Activated T-helper 2 cell treated with anti-CD3 and anti-CD28 coated beads, Interferon-gamma antibody, Interleukin-2, Interleukin-4, amounts not matched to agents 10 μg/mL and 5 μg/mL and 100 μg/mL, durations not matched to agents 14 hours and 24 hours and 36 hours (primary cell): ENCODE results near the gene MINPP1. TPM values are rescaled to one million over a fixed set of nuclear protein-coding genes. Genes with fewer than 3 reads are reported as not detected.

Source experiments
- DNase-seq: peaks from one replicate; pipeline ENCODE4 v3.0.0; 2021; ENCODE audit warnings: low spot score
- H3K27ac Mint-ChIP-seq: one replicate; pipeline ENCODE4 v1.8.0; 2021; ENCODE audit warnings: mixed read lengths
- H3K27me3 Mint-ChIP-seq: one replicate; pipeline ENCODE4 v1.8.0; 2021; ENCODE audit warnings: low read depth, mixed read lengths
- H3K36me3 Mint-ChIP-seq: one replicate; pipeline ENCODE4 v1.8.0; 2021; ENCODE audit warnings: low read depth, mixed read lengths
- H3K4me1 Mint-ChIP-seq: one replicate; pipeline ENCODE4 v1.8.0; 2021; ENCODE audit warnings: low read depth, mixed read lengths
- H3K4me3 Mint-ChIP-seq: one replicate; pipeline ENCODE4 v1.8.0; 2021; ENCODE audit warnings: low read depth, mild to moderate bottlenecking, moderate library complexity, mixed read lengths
- H3K9me3 Mint-ChIP-seq: one replicate; pipeline ENCODE4 v1.8.0; 2021; ENCODE audit warnings: mixed read lengths
- intact Hi-C: fragments of 100-400 bp; cut with micrococcal nuclease; formaldehyde crosslinking; loops from one replicate; pipeline ENCODE4 v1.15.1; 2023
- total RNA-seq: library from RNA; stranded (reverse); gene quantifications from 2 replicates; pipeline ENCODE4 v1.2.3, GENCODE V29; 2022

MINPP1 gene
- total RNA-seq, 1 donor from 2014 or later, result 14.1 TPM

DNA sequence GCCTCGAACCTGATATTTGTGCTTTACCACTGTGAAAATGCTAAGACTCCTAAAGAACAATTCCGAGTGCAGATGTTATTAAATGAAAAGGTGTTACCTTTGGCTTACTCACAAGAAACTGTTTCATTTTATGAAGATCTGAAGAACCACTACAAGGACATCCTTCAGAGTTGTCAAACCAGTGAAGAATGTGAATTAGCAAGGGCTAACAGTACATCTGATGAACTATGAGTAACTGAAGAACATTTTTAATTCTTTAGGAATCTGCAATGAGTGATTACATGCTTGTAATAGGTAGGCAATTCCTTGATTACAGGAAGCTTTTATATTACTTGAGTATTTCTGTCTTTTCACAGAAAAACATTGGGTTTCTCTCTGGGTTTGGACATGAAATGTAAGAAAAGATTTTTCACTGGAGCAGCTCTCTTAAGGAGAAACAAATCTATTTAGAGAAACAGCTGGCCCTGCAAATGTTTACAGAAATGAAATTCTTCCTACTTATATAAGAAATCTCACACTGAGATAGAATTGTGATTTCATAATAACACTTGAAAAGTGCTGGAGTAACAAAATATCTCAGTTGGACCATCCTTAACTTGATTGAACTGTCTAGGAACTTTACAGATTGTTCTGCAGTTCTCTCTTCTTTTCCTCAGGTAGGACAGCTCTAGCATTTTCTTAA, 47.7 kb downstream of the MINPP1 start:
- no peak overlapping the region for H3K27ac Mint-ChIP-seq
- DNase-seq, result no peak
- no peak overlapping the region for H3K4me3 Mint-ChIP-seq
- no peaks in the 10 kb centered on the region for H3K9me3 Mint-ChIP-seq
- H3K36me3 Mint-ChIP-seq, result peaks cover 18% of the 10 kb centered on the region
- H3K27me3 Mint-ChIP-seq, result peaks cover 4% of the 10 kb centered on the region
- H3K4me1 Mint-ChIP-seq, result peaks cover 9% of the 10 kb centered on the region
- intact Hi-C loops, result no loop called here

DNA sequence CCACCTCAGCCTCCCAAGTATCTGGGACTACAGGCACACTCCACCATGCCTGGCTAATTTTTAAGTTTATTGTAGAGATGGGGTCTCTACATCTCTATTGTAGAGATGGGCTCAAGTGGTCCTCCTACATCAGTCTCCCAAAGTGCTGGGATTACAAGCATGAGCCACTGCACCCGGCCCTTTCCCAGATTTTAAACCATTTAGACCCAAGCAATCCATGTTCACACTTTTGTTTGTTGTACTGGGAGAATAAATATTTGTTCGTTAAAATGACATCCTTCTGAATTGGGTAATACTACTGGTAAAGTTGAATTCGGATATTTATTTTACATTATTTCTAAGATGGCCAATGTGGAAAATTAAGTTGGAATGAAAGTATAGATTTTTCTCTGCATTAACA, 52.7 kb downstream of the MINPP1 start:
- intact Hi-C loops, result no loop called here
- no peak overlapping the region for H3K4me3 Mint-ChIP-seq

DNA sequence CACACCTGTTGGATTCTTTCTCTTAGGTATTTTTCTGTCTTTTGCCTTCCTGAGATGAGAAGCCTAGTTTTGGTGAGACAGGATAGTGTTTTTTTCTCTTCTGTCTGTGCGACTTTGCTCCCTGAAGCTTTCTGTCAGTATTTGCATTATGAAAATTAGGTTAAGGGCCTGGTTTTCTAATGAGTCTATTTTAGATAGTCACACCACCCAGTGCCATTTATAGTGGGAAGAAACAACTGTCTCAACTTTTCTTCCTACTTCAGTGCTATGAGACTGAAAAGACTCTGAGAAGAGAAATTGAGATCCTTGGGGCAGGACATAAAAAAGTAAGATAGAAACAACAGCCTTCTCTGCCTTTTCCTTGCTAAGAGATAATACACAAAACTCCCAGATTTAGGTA, 53.6 kb downstream of the MINPP1 start:
- H3K9me3 Mint-ChIP-seq, result peaks cover 8% of the 10 kb centered on the region
- H3K36me3 Mint-ChIP-seq, result peaks cover 9% of the 10 kb centered on the region
- H3K27me3 Mint-ChIP-seq, result peaks cover 5% of the 10 kb centered on the region
- H3K4me3 Mint-ChIP-seq, result no peak overlapping the region
- H3K27ac Mint-ChIP-seq, result no peak overlapping the region
- peaks cover 2% of the 10 kb centered on the region for H3K4me1 Mint-ChIP-seq
- DNase-seq, result no peak
- intact Hi-C loops, result no loop called here

More for the DNA sequence above, 52.7 kb downstream of the MINPP1 start:
- no peak for DNase-seq
- H3K36me3 Mint-ChIP-seq, result peaks cover 14% of the 10 kb centered on the region
- H3K9me3 Mint-ChIP-seq, result peaks cover 1% of the 10 kb centered on the region
- peaks cover 2% of the 10 kb centered on the region for H3K4me1 Mint-ChIP-seq
- peaks cover 6% of the 10 kb centered on the region for H3K27me3 Mint-ChIP-seq
- H3K27ac Mint-ChIP-seq, result no peak overlapping the region

DNA sequence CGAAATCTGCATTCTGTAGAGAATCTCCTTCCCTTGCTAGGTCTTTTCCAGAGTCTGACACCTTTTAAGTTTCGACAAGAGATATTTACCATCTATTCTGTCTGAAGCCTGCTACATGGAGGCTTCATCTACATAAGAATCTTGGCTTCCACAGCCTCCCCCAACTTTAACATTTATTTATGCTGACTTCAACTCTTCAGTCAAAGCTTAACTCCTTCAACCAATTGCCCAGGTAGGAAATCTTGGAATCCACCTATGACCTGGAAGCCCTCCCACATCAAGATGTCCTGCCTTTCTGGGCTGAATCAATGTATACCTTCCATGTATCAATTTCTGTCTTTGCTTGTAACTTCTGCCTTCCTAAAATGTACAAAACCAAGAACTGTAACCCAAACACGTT, 54.7 kb downstream of the MINPP1 start:
- peaks cover 4% of the 10 kb centered on the region for H3K36me3 Mint-ChIP-seq
- no peak overlapping the region for H3K27ac Mint-ChIP-seq
- H3K4me1 Mint-ChIP-seq, result peaks cover 2% of the 10 kb centered on the region
- H3K27me3 Mint-ChIP-seq, result peaks cover 5% of the 10 kb centered on the region
- H3K9me3 Mint-ChIP-seq, result peaks cover 11% of the 10 kb centered on the region
- DNase-seq, result no peak
- intact Hi-C loops, result no loop called here
- no peak overlapping the region for H3K4me3 Mint-ChIP-seq

DNA sequence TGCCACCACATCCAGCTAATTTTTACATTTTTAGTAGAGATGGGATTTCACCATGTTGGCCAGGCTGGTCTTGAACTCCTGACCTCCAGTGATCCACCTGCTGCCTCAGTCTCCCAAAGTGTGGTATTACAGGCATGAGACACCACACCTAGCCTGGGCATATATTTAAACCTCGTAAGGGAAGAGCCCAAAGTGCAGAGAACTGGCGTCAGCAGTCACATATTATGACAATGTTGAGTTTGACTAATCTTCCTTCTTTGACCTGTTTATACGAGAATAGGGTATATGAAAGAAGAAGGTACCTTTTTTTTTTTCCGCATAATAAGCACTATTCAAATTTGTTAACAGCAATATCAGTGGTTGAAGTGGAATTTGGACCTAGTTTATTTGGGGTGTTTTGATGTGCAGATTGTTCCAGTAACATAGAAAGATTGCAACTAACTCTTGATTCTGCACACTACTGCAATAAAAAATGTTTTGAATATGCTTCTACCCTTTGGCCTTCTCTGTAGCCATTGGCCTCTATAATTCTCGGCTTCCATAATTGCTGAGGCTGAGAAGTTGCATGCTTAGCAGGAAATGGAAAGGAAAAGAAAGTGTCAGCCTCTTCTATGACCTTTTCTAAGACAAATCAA, 55.9 kb downstream of the MINPP1 start:
- intact Hi-C loops, result no loop called here
- DNase-seq, result no peak
- H3K4me3 Mint-ChIP-seq, result no peak overlapping the region
- no peaks in the 10 kb centered on the region for H3K36me3 Mint-ChIP-seq
- H3K4me1 Mint-ChIP-seq, result no peaks in the 10 kb centered on the region
- H3K27me3 Mint-ChIP-seq, result peaks cover 4% of the 10 kb centered on the region
- peaks cover 13% of the 10 kb centered on the region for H3K9me3 Mint-ChIP-seq
- no peak overlapping the region for H3K27ac Mint-ChIP-seq

DNA sequence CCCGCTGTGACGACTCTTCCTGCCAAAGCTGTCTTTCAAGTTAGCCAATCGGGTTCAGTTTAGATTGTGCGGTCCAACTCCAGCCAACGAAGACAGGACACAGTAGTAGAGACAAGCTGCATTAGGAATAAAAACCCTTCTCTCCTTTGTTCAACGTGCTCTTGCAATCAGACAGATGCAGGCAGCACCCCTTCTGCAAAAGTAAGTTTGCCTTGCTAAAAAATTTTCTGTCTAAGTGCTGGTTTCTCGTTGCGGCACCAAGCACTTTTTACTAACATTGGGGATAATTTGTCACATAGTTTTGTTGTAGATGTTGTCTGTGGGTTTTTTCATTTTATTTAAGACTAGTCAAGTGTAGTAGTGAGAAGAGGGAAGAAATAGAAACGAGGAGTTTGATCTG, 58.1 kb downstream of the MINPP1 start:
- peaks cover 18% of the 10 kb centered on the region for H3K9me3 Mint-ChIP-seq
- H3K27ac Mint-ChIP-seq, result no peak overlapping the region
- no peak overlapping the region for H3K4me3 Mint-ChIP-seq
- DNase-seq, result no peak
- intact Hi-C loops, result no loop called here
- H3K4me1 Mint-ChIP-seq, result no peaks in the 10 kb centered on the region
- no peaks in the 10 kb centered on the region for H3K36me3 Mint-ChIP-seq
- H3K27me3 Mint-ChIP-seq, result peaks cover 12% of the 10 kb centered on the region

DNA sequence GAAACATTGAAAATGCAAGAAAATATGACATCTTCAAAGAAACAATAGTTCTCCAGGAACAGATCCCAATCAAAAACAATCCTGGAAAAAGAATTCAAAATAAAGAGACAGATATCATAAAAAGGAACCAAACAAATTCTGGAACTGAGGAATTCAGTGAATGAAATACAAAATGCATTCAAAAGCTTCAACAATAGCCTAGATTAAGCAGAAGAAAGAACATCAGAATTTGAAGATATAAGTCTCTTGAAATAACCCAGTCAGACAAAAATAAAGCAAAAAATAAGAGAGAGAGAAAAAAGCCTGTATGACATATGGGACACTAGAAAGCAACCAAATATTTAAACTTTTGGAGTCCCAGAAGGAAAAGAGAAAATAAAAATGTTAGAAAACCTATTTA, 60.3 kb downstream of the MINPP1 start:
- H3K4me1 Mint-ChIP-seq, result no peaks in the 10 kb centered on the region
- H3K4me3 Mint-ChIP-seq, result no peak overlapping the region
- peaks cover 18% of the 10 kb centered on the region for H3K9me3 Mint-ChIP-seq
- no peak for DNase-seq
- no peaks in the 10 kb centered on the region for H3K36me3 Mint-ChIP-seq
- H3K27ac Mint-ChIP-seq, result no peak overlapping the region
- intact Hi-C loops, result no loop called here
- H3K27me3 Mint-ChIP-seq, result peaks cover 17% of the 10 kb centered on the region

DNA sequence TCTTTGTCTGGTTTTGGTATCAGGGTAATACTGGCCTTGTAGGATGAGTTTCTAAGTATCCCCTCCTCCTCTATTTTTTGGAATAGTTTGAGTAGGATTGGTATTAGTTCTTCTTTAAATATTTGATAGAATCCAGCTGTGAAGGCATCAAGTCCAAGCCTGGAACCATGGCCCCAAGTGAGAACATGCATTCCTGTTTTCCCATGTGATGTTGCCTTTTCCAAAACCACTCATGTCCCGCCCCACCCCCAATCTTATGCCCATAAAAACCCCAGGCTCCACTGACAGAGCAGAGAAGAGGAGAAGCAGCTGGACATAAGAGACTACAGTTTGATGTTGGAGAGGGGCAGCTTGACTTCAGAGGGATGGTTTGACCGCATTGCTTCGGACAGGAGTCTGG, 71.2 kb downstream of the MINPP1 start:
- H3K36me3 Mint-ChIP-seq, result no peaks in the 10 kb centered on the region
- H3K4me3 Mint-ChIP-seq, result no peak overlapping the region
- H3K27ac Mint-ChIP-seq, result no peak overlapping the region
- no peaks in the 10 kb centered on the region for H3K9me3 Mint-ChIP-seq
- H3K4me1 Mint-ChIP-seq, result no peaks in the 10 kb centered on the region
- peaks cover 28% of the 10 kb centered on the region for H3K27me3 Mint-ChIP-seq
- intact Hi-C loops, result no loop called here
- DNase-seq, result no peak

DNA sequence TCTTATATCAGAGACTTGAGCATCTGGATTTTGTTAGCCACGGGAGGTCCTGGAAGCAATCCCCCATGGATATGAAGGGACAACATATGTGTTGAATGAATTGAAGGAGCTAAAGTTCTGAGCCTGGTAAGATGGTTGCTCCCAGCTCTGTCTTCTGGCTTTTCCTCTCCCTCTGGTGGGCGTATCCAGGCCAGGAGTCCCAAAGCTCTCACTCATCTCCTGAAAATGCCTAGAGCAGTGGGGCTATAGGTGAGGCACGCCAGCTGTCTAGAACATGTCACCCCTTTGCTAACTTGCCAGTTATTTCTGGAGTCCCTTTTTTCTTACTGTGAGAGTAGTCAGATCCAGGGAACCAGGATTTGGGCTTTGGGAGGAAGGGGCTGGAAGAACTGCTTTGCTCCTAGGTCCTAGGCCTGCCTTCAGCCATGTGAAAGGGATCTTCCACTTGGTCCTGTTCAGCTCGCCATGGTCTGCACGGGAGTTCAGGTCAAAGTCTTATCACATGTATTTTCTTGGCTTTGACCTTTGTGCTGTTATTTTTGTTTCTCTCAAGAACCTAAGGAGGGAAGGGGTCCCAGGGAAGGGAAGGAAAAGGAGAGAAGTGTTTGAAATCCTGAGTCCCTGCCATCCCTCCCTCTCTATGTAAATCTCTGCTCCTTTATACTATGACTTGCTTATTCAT, 73.6 kb downstream of the MINPP1 start:
- H3K36me3 Mint-ChIP-seq, result no peaks in the 10 kb centered on the region
- no peak for DNase-seq
- intact Hi-C loops, result no loop called here
- H3K9me3 Mint-ChIP-seq, result no peaks in the 10 kb centered on the region
- H3K27me3 Mint-ChIP-seq, result peaks cover 24% of the 10 kb centered on the region
- no peak overlapping the region for H3K27ac Mint-ChIP-seq
- H3K4me3 Mint-ChIP-seq, result no peak overlapping the region
- no peaks in the 10 kb centered on the region for H3K4me1 Mint-ChIP-seq

DNA sequence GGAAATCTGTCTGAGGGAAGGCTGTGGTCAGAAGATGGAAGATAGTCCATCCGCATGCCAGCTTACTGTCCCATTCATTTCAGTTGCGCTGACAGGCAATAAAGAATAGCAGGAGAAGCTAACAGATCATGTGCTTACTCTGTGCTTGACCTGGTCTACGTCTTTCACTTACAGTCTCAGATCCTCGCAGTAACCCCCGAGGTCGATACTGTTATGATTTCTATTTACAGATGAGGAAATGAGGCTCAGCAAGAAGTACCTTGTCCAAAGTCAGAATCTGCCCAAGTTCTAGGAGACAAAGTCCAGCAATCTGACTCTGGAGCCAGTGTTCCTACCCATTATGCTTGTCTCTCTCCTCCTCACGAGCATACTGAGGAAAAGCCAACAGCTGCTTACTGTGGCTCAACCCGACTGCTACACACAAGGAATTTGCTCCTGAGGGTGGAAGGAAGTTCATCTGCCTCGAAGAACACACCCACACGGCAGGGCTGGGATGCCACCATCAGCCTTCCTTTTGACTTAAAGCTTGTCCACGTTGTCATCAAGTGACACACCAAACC, 74.2 kb downstream of the MINPP1 start:
- intact Hi-C loops, result no loop called here
- H3K27ac Mint-ChIP-seq, result no peak overlapping the region

DNA sequence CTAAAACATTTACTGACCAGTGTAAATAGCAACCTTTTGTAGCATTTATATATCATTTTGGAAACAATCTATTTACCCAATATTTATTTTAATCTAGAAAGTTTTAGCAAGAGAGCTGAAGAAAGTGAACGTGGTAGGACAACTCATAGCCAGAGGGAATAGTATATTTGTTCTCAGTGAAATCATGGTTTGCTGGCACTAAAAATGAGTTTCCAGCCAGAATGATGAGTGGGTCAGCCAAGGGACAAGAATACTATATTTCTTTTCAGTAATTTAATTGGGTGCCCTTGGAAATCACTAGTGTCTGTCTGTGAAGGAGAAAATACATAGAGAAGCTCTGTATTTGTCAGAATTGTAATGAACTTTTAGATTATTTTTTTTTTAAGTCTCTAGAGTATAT, 74.9 kb downstream of the MINPP1 start:
- Mint-ChIP-seq H3K36me3 (no peaks in the 10 kb centered on the region), H3K4me3 (no peak overlapping the region), H3K27me3 (peaks cover 20% of the 10 kb centered on the region), H3K27ac (no peak overlapping the region), H3K9me3 (no peaks in the 10 kb centered on the region), H3K4me1 (no peaks in the 10 kb centered on the region)
- intact Hi-C loops, result no loop called here
- no peak for DNase-seq

More for the DNA sequence above, 74.2 kb downstream of the MINPP1 start:
- Mint-ChIP-seq H3K4me1 (no peaks in the 10 kb centered on the region), H3K9me3 (no peaks in the 10 kb centered on the region), H3K27me3 (peaks cover 23% of the 10 kb centered on the region), H3K36me3 (no peaks in the 10 kb centered on the region), H3K4me3 (no peak overlapping the region)
- DNase-seq, result no peak

DNA sequence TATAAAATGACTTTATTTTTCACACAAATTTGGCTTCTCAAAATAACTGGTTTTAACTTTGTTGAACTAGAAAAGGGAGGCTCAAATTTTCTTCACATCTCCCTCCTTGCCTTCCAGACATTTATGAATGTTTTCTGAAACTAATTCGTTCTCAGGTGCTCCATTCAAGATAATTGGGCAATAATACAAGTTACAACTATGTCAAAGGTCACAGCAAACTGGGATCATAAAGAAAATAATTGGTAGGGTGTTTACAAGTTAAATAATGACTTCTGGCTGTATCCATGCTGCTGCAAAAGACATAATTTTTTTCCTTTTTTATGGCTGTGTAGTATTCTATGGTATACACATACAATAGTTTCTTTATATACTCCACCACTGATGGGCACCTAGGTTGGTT, 75.3 kb downstream of the MINPP1 start:
- H3K4me3 Mint-ChIP-seq, result no peak overlapping the region
- intact Hi-C loops, result no loop called here
- peaks cover 15% of the 10 kb centered on the region for H3K27me3 Mint-ChIP-seq

More for the DNA sequence above, 75.3 kb downstream of the MINPP1 start:
- no peak for DNase-seq
- Mint-ChIP-seq H3K9me3 (no peaks in the 10 kb centered on the region), H3K27ac (no peak overlapping the region), H3K36me3 (no peaks in the 10 kb centered on the region), H3K4me1 (no peaks in the 10 kb centered on the region)
